HG02588 (cell line): ENCODE measurements around the gene SACM1L.
"Not testable (repeated sequence)": the region's sequence is repeated elsewhere in the genome, so short reads cannot be mapped to it uniquely, and the experiment has no call there.

Source experiments
- ATAC-seq: cut with Tn5 transposase; IDR thresholded peaks from one replicate; pipeline ENCODE4 v1.9.1; 2021; ENCODE audit warnings: mild to moderate bottlenecking, moderate library complexity; ENCODE audit not compliant: unreplicated experiment

SACM1L gene

GRCh38 chr3:45690336-45691035 lies 1.3 kb downstream of the SACM1L start:
- no peak for ATAC-seq

GRCh38 chr3:45691842-45692241 lies 2.6 kb downstream of the SACM1L start:
- no peak for ATAC-seq

GRCh38 chr3:45692866-45693265 lies 3.7 kb downstream of the SACM1L start:
- ATAC-seq: no peak

GRCh38 chr3:45693941-45694521 lies 4.8 kb downstream of the SACM1L start:
- no peak for ATAC-seq

GRCh38 chr3:45695166-45695565 lies 6.0 kb downstream of the SACM1L start:
- not testable (repeated sequence) for ATAC-seq

- no peak for ATAC-seq
These were observed 11.4 kb downstream of the SACM1L start for GRCh38 chr3:45700570-45701073.

GRCh38 chr3:45701172-45701867 lies 12.1 kb downstream of the SACM1L start:
- no peak for ATAC-seq

- no peak for ATAC-seq
These were observed 15.2 kb downstream of the SACM1L start for GRCh38 chr3:45704301-45704943.

GRCh38 chr3:45705839-45706808 lies 16.9 kb downstream of the SACM1L start:
- no peak for ATAC-seq

- no peak for ATAC-seq
These were observed 22.7 kb downstream of the SACM1L start for GRCh38 chr3:45711931-45712330.

GRCh38 chr3:45712434-45713110 lies 23.4 kb downstream of the SACM1L start:
- no peak for ATAC-seq

- no peak for ATAC-seq
These were observed 26.7 kb downstream of the SACM1L start for GRCh38 chr3:45715945-45716344.

GRCh38 chr3:45716790-45717336 lies 27.7 kb downstream of the SACM1L start:
- ATAC-seq: no peak

- ATAC-seq: no peak
These were observed 30.7 kb downstream of the SACM1L start for GRCh38 chr3:45719655-45720487.

- no peak for ATAC-seq
These were observed 35.7 kb downstream of the SACM1L start for GRCh38 chr3:45724911-45725310.

- no peak for ATAC-seq
These were observed 40.4 kb downstream of the SACM1L start for GRCh38 chr3:45729614-45730013.

GRCh38 chr3:45730409-45731154 lies 41.4 kb downstream of the SACM1L start:
- ATAC-seq: no peak

- no peak for ATAC-seq
These were observed 47.5 kb downstream of the SACM1L start for GRCh38 chr3:45736707-45737106.
